CD4-positive, alpha-beta memory T cell (primary cell): Measurements from ENCODE around the gene STK39. TPM values are rescaled to one million over a fixed set of nuclear protein-coding genes. Genes with fewer than 3 reads are reported as not detected.

Experiments
- CTCF ChIA-PET: fragments of 350-600 bp; sonication (Branson Sonifier 250); formaldehyde crosslinking; loops from one replicate; lab custom pipeline; 2021; ENCODE audit warnings: inconsistent platforms; ENCODE audit not compliant: partially characterized antibody; lab: Charles Lee
- POLR2A ChIA-PET: fragments of 350-600 bp; sonication (Branson Sonifier 250); formaldehyde crosslinking; loops from one replicate; lab custom pipeline; 2021; ENCODE audit not compliant: partially characterized antibody; lab: Charles Lee
- DNase-seq, 5 donors: peaks; one replicate each; pipeline versions ENCODE4 v3.0.0 to v3.0.0-alpha.2; 2020 to 2022; ENCODE audit warnings: mixed read lengths in 1 of 5
- H3K27ac ChIP-seq: one replicate; pipeline ENCODE4 v1.7.0; 2013; ENCODE audit warnings: low read depth, low read length
- H3K27me3 ChIP-seq: 2 replicates; pipeline ENCODE4 v1.7.0; 2013; ENCODE audit warnings: mild to moderate bottlenecking, low read length, moderate library complexity; ENCODE audit not compliant: insufficient read depth
- H3K36me3 ChIP-seq: 2 replicates; pipeline ENCODE4 v1.7.0; 2013; ENCODE audit warnings: mild to moderate bottlenecking, low read length, moderate library complexity; ENCODE audit not compliant: insufficient read depth
- H3K4me1 ChIP-seq: 2 replicates; pipeline ENCODE4 v1.7.0; 2013; ENCODE audit warnings: mild to moderate bottlenecking, low read length, moderate library complexity; ENCODE audit not compliant: insufficient read depth
- H3K4me3 ChIP-seq, 2 donors: one replicate each; pipeline ENCODE4 v1.7.0; 2013; ENCODE audit warnings: low read length in 2 of 2, mild to moderate bottlenecking in 1 of 2
- H3K9me3 ChIP-seq, 2 donors: one replicate each; pipeline ENCODE4 v1.7.0; 2013; ENCODE audit warnings: low read length in 2 of 2, control low read depth in 1 of 2; ENCODE audit not compliant: control insufficient read depth in 1 of 2
- H3K27ac Mint-ChIP-seq, 7 donors: one replicate each; pipeline ENCODE4 v1.8.0; 2020 to 2021; ENCODE audit warnings: mixed read lengths in 7 of 7, mild to moderate bottlenecking in 6 of 7, inconsistent platforms in 3 of 7, moderate library complexity in 3 of 7
- H3K27me3 Mint-ChIP-seq, 2 donors: one replicate each; pipeline ENCODE4 v1.8.0; 2020 to 2021; ENCODE audit warnings: mixed read lengths in 2 of 2
- H3K36me3 Mint-ChIP-seq, 2 donors: one replicate each; pipeline ENCODE4 v1.8.0; 2020 to 2021; ENCODE audit warnings: mixed read lengths in 2 of 2, inconsistent platforms in 1 of 2, mild to moderate bottlenecking in 1 of 2
- H3K4me1 Mint-ChIP-seq, 4 donors: one replicate each; pipeline ENCODE4 v1.8.0; 2020 to 2021; ENCODE audit warnings: mixed read lengths in 4 of 4, mild to moderate bottlenecking in 1 of 4
- H3K4me3 Mint-ChIP-seq, 8 donors: one replicate each; pipeline ENCODE4 v1.8.0; 2020 to 2021; ENCODE audit warnings: mixed read lengths in 8 of 8, mild to moderate bottlenecking in 7 of 8, moderate library complexity in 6 of 8, inconsistent platforms in 3 of 8
- H3K9me3 Mint-ChIP-seq, 8 donors: one replicate each; pipeline ENCODE4 v1.8.0; 2020 to 2021; ENCODE audit warnings: mixed read lengths in 8 of 8, mild to moderate bottlenecking in 5 of 8, inconsistent platforms in 3 of 8, moderate library complexity in 1 of 8
- intact Hi-C: fragments of 100-400 bp; cut with micrococcal nuclease; formaldehyde crosslinking; loops from one replicate; pipeline ENCODE4 v1.15.1; 2023
- polyA plus RNA-seq, 2 donors: library from polyadenylated mRNA; unstranded; fragments of 300-500 nt; fragmentation: Illumina TruSeq; gene quantifications; one replicate each; pipeline ENCODE4 v1.2.3, GENCODE V29; 2021
- total RNA-seq, 2 experiments: library from RNA; stranded (reverse); gene quantifications; one replicate each; pipeline ENCODE4 v1.2.3, GENCODE V29; 2021

Gene STK39
- total and polyA plus RNA-seq, 4 experiments from 2014 or later: 4.9 to 27.3 (median 18.2) TPM

DNA sequence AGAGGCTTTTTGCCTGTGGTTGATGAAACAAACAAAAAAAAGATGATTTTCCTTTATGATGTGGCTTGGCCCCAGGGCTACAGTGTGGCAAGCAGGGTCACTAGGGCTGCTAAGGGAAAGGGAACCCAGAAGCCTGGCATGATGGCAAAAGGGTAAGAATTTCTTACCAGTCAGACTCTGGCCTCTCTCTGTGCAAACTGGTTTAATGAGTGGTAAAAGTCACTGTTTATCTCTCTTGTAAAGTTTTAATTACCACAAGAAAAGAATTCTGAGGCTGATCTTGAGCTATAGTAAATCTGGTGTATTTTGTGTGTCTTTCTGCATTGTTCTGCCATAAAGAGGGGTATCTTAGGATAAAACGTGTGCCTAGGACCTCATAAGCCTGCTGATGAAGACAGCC is 275.4 kb downstream of the STK39 start:
- Mint-ChIP-seq H3K4me1 (peaks cover 0 to 12% (median 1%) of the 10 kb centered on the region in 4 donors), H3K9me3 (peaks cover 0 to 27% (median 15%) of the 10 kb centered on the region in 8 donors), H3K27me3 (no peaks in the 10 kb centered on the region), H3K4me3 (no peak overlapping the region), H3K36me3 (peaks cover 55 to 56% of the 10 kb centered on the region in 2 donors), H3K27ac (no peak overlapping the region)
- Histone ChIP-seq H3K27me3 (no peaks in the 10 kb centered on the region), H3K27ac (no peak overlapping the region), H3K9me3 (no peaks in the 10 kb centered on the region), H3K4me3 (no peak overlapping the region), H3K4me1 (no peaks in the 10 kb centered on the region), H3K36me3 (no peaks in the 10 kb centered on the region)
- DNase-seq: no peak
- ChIA-PET CTCF (no interaction called here), POLR2A (no interaction called here)
- intact Hi-C loops: no loop called here

DNA sequence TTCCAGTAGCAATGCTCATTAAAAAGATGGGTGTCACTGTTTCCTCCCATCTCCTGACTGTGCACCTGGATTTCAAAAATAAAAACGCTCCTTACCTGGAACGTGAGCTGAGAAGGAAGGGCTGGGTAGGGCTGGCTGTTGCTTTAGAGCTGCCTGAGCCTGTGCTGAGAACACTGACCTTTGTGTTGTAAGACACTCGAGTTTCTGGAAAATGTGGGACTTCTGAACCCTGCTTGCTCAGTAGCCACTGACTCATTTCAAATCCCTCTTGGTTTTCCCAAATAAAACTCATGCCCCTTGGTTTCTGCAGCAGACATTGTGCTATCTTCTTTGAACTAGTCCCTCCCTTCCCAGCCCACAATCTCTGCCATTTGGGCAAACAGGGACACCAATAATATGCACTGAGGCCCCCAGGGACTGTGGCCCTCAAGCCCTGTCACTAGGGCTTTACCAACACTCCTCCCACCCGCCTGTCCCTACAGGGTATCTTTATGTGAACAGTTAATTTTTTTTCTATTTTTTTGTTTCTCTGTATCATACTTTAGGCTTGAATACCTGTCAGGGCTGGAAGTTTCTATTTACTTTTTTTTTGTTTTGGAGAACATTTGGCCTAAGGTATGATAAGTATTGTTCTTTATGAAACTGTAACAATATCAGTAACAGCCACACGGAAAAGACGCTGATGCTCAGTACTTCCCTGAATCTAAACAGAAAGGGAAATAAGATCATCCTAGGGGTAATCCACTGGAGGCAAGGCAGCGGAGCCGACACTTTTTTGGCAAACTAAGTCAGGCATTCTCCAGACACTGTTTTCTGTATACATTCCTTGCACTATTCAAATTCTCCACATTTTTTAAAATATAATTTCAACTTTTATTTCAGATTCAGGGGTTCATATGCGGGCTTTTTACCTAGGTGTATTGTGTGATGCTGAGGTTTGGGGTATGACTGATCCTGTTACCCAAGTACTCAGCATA is 280.2 kb downstream of the STK39 start:
- Mint-ChIP-seq H3K36me3 (peaks cover 53 to 59% of the 10 kb centered on the region in 2 donors), H3K4me1 (peaks cover 0 to 7% (median 2%) of the 10 kb centered on the region in 4 donors), H3K4me3 (no peak overlapping the region), H3K27me3 (no peaks in the 10 kb centered on the region), H3K27ac (peak overlapping the region in 1 of 7 donors; percentile 38), H3K9me3 (peaks cover 0 to 7% (median 1%) of the 10 kb centered on the region in 8 donors)
- Histone ChIP-seq H3K27me3 (no peaks in the 10 kb centered on the region), H3K4me3 (no peak overlapping the region), H3K4me1 (no peaks in the 10 kb centered on the region), H3K9me3 (no peaks in the 10 kb centered on the region), H3K27ac (no peak overlapping the region), H3K36me3 (no peaks in the 10 kb centered on the region)
- DNase-seq: no peak
- intact Hi-C loops: no loop called here
- CTCF ChIA-PET: interaction anchor here (2.7 kb wide), 1 partner anchor 152 kb away, joined by 21 read pairs; no protein-coding TSS in a partner anchor
- POLR2A ChIA-PET: no interaction called here

DNA sequence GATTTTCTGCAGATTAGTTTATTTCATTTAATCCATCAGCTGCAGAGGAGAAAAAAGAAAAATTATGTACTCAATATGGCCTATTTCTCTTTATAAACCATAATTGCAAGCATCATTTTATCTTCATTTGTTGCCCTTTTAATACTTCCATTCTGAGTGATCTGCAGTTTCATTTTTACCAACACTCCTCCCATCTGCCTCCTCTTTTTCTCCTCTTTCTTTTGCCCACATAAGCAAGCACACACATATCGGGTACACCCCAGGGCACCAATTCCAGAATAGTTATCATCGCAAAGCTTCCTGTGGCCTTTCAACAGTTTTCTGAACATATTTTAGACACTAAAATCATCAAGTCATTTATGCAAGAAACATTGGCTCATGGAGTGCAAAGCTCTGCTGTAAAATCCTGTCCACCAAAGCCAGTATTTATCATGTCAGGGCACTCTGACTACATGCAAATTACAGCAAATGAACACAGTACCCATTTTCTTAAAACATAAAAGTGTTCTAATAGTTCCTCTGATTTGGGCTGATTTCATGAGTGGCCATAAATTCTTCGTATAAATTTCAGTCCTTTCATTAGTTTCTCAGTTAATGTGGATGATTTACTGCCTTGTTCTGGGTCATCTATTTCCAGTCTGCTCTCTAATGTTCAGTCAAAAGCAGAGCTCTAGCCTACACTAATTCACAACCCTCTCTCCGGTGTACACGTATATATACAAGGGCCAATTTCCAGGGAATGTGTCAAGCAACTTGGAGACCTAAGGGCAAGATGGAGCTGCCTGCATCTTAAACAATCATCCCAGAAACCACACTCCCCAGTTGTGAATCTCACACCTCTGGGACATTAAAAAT is 281.3 kb downstream of the STK39 start:
- Mint-ChIP-seq H3K27ac (peak overlapping the region in 3 of 7 donors; percentile 3 to 44 (median 38)), H3K27me3 (no peaks in the 10 kb centered on the region), H3K36me3 (peaks cover 58 to 62% of the 10 kb centered on the region in 2 donors), H3K4me3 (no peak overlapping the region), H3K4me1 (peaks cover 0 to 7% (median 2%) of the 10 kb centered on the region in 4 donors), H3K9me3 (peaks cover 0 to under 1% (median 0%) of the 10 kb centered on the region in 8 donors)
- no peak overlapping the region for H3K27ac ChIP-seq
- no peak for DNase-seq
- no peak overlapping the region for H3K4me3 ChIP-seq
- no peaks in the 10 kb centered on the region for H3K27me3 ChIP-seq
- ChIA-PET CTCF (interaction anchor here (2.7 kb wide), 1 partner anchor 153 kb away, joined by 21 read pairs; no protein-coding TSS in a partner anchor), POLR2A (no interaction called here)
- no peaks in the 10 kb centered on the region for H3K4me1 ChIP-seq
- H3K36me3 ChIP-seq: no peaks in the 10 kb centered on the region
- intact Hi-C loops: no loop called here
- H3K9me3 ChIP-seq: no peaks in the 10 kb centered on the region

DNA sequence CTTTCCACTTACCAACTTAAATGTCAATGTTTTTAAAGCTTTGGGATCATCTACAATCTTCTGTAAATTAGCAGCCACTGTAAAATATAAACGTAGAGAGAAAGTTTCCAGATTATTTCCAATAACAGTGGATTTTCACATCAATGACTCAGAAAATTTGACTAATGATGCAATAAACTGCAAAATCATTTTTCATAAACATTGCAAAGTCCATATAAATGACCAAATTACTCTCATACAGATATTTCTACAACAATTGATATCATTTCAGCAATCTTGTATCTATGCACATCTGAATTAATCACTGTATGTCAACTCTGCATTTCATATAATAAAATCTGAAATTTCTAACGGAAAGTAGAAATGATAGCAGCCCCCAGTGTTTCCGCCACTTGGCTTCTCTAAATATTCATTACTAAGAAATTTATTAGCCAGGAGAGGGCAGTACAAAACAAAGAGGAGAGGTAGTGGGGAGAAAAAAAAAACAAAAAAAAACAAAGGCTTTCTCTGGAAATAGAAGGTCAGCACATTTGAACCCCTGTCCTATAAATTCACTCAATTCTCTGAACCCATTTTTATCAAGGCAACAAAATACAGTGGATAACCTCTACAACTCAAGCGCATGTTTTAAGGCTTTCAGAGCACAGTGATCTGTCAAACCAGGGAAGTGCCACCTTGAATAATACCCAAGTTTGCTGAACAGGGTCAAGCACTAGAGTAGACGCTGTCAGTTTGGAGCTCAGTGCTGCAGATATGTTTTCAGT is 282.6 kb downstream of the STK39 start:
- H3K27me3 Mint-ChIP-seq: no peaks in the 10 kb centered on the region
- Histone ChIP-seq H3K4me3 (no peak overlapping the region), H3K4me1 (no peaks in the 10 kb centered on the region), H3K27me3 (no peaks in the 10 kb centered on the region), H3K9me3 (no peaks in the 10 kb centered on the region), H3K36me3 (no peaks in the 10 kb centered on the region), H3K27ac (no peak overlapping the region)
- no peak for DNase-seq
- intact Hi-C loops: no loop called here
- peaks cover 0 to 7% (median 2%) of the 10 kb centered on the region in 4 donors for H3K4me1 Mint-ChIP-seq
- no peak overlapping the region for H3K4me3 Mint-ChIP-seq
- CTCF ChIA-PET: interaction anchor here (1.3 to 2.7 kb wide), 2 partner anchors 154 kb away, joined by 3 to 21 read pairs; no protein-coding TSS in a partner anchor
- peaks cover 62 to 67% of the 10 kb centered on the region in 2 donors for H3K36me3 Mint-ChIP-seq
- H3K27ac Mint-ChIP-seq: no peak overlapping the region
- no peaks in the 10 kb centered on the region for H3K9me3 Mint-ChIP-seq
- POLR2A ChIA-PET: no interaction called here

DNA sequence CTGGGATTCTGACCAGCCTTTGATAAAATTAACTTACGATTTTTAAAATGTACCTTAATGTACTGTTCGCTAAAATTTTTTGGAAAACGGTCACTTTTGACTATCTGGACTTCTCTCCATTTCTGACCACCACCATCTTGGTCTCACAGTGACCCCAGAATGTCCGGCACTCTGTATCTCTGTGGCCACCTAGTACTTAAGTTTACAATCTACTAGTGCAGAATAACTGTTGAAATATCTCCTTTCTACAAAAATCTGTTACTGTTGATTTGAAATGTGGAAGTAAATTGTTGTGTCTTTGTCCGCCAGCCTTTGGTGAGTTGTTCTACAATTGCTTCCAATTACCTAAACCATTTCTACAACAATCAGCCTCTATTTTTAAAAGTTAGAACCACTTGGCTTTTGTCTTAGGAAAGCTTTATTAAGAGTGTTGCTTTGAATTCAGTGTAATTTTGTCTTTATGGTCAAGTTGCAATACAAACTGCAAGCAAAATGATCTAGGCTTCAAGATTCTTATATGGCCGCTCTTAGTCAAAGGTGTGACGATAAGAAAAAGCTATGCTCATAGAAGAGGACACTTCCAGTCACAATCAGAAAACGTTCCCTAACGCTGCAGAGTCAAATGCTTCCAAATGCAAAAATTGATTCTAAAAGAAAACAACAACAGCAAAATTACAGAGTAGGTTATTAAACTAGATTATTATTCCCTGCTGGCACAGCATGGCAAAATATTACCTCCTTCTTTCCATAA is 283.3 kb downstream of the STK39 start:
- Histone ChIP-seq H3K4me3 (no peak overlapping the region), H3K9me3 (no peaks in the 10 kb centered on the region), H3K36me3 (no peaks in the 10 kb centered on the region), H3K4me1 (no peaks in the 10 kb centered on the region), H3K27me3 (no peaks in the 10 kb centered on the region), H3K27ac (no peak overlapping the region)
- intact Hi-C loops: no loop called here
- Mint-ChIP-seq H3K36me3 (peaks cover 60 to 66% of the 10 kb centered on the region in 2 donors), H3K4me1 (peaks cover 0 to 4% (median 1%) of the 10 kb centered on the region in 4 donors), H3K27ac (no peak overlapping the region), H3K27me3 (no peaks in the 10 kb centered on the region), H3K4me3 (no peak overlapping the region), H3K9me3 (no peaks in the 10 kb centered on the region)
- DNase-seq: no peak
- CTCF ChIA-PET: interaction anchor here (1.3 kb wide), 1 partner anchor 155 kb away, joined by 3 read pairs; no protein-coding TSS in a partner anchor
- POLR2A ChIA-PET: no interaction called here

DNA sequence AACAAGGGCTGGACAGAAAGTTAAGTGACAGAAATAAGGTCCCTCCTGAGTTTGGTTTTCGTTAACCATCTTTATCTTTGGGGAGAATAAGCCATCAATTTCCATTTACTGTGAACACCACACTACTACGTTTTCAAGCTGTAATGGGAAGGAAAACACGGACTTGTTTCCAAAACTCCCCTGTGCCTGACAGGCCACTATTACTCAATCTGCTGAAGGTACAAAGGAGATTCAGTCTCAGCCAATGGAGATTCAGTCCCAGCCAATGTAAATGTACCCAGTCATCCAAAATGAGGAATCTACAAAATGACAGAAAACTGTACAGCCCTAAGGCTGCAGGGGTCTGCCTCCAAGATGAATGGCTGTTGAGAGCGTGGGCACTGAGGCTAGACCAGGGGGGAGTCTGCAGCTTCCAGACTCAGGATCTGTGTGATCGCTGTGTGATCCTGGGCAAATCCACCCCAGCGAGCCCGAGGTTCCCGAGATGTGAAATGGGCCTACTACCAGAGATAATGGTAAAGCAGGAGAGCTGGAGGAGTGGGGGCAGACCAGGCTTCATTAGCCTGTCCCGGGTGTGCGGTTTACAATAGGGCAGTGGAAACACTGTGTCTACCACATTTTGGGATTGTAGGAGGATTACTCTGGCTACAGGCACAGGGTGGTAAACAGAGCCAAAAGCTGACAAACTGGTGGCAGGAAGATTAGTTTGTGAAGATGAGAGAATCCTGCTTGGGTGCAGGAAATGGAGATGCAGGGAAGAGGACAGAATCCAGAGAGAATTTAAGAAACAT is 284.8 kb downstream of the STK39 start:
- Histone ChIP-seq H3K27ac (no peak overlapping the region), H3K27me3 (no peaks in the 10 kb centered on the region), H3K36me3 (no peaks in the 10 kb centered on the region), H3K4me1 (no peaks in the 10 kb centered on the region), H3K9me3 (no peaks in the 10 kb centered on the region), H3K4me3 (no peak overlapping the region)
- Mint-ChIP-seq H3K4me3 (no peak overlapping the region), H3K27me3 (no peaks in the 10 kb centered on the region), H3K36me3 (peaks cover 63 to 71% of the 10 kb centered on the region in 2 donors), H3K9me3 (no peaks in the 10 kb centered on the region), H3K4me1 (peaks cover 0 to 4% (median 0%) of the 10 kb centered on the region in 4 donors), H3K27ac (peak overlapping the region in 1 of 7 donors; percentile 70)
- DNase-seq: no peak
- CTCF ChIA-PET: interaction anchor here (1.5 kb wide), 1 partner anchor 156 kb away, joined by 3 read pairs; no protein-coding TSS in a partner anchor
- intact Hi-C loops: no loop called here
- POLR2A ChIA-PET: no interaction called here
